SIG-M5 (cell line): ENCODE data around the gene FAM174B.

ENCODE experiments used
- DNase-seq: peaks from one replicate; lab custom pipeline; 2025; lab: John Stamatoyannopoulos, UW

The FAM174B gene

DNA sequence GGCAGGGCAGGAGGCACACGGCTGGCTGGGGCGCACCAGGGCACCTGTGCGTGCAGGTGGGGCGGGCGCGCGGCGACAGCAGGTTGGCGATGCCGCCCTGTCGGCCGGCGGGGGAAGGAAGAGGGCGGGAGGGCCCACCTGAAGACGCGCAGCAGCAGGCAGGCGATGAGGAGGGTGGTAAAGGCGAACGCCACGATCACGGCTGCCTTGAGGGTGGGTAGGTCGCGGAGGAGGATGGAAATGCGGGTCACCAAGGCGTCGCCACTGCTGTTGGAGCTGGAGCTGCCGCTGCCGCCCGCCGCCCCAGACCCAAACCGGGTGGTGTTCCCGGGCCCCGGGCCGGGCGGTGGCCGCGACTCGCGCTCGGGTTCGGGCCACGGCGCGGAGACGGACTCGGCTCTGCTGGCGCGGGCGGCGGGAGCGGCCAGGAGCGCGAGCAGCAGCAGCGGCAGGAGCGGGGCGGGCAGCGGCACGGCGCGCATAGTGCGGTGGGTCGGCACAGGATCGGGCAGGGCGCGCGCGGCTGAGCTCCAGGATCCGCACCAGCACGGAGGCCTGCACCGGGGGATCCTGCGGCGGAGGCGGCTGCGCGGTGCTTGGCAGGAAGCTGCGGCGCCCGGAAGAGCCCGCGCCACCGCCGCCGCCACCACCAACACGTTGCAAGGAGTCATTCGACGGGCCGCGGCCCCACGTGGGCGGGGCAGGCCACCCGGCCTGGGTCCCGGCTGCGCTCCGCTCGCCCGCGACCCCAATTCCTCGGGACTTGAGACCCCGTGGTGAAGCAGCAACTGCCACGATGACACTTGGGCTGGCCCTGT lies at the start of gene FAM174B:
FAM174B (minus strand) TSS at position 598 of the 818 bp plus-strand sequence.
- DNase-seq = no peak

GRCh38 chr15:92696096-92696495 lies 40.5 kb upstream of the FAM174B start:
- DNase-seq = no peak

- DNase-seq = no peak
These were observed 38.2 kb upstream of the FAM174B start for GRCh38 chr15:92693691-92694331.

- DNase-seq = no peak
These were observed 34.8 kb upstream of the FAM174B start for GRCh38 chr15:92690395-92690794.

GRCh38 chr15:92687746-92688145 lies 32.2 kb upstream of the FAM174B start:
- DNase-seq = no peak

DNA sequence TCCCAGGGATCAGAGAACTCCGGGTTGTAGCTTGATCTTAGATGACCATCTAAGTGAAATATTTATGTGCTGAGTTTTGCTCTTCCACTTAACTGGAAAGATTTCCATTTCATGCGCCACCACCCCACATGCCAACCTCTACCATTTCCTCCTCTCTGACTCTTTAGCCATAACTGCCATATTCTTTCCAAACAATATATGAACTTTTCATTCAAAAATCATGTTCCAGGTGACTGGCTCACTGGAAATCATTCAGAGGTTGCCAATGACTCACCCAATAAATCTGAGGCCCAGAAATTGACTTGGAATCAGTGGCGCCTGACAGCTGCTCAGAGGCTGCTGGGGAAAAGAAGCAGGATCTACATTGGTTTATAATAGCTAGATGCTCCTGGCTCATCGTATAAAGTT lies 31.6 kb upstream of the FAM174B start:
- DNase-seq = no peak

- no peak for DNase-seq
These were observed 27.9 kb upstream of the FAM174B start for GRCh38 chr15:92683511-92683834.

- DNase-seq = no peak
These were observed 27.4 kb upstream of the FAM174B start for GRCh38 chr15:92682741-92683510.

DNA sequence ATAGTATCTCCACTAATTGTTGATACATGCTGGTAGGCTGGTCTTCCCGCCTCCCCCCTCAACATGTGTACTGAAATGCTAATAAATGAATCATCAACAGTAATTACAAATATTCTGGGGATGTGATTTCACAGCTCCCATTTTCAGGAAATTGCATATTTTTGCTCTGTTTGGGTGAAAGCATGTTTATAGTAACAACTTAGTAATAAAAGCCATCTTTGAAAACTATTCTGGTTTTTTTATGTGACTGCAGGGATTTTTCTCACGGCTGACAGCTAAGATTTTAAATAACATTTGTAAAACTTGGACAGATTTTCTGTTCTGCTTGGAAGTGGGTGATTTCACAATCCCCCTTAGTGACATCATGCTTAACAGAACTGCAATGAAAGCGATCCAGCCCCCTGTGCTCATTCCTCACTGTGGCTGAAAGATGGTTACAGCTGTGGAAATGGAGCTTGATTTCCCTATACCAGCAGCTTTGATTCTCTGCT lies 25.6 kb upstream of the FAM174B start:
- DNase-seq = no peak

DNA sequence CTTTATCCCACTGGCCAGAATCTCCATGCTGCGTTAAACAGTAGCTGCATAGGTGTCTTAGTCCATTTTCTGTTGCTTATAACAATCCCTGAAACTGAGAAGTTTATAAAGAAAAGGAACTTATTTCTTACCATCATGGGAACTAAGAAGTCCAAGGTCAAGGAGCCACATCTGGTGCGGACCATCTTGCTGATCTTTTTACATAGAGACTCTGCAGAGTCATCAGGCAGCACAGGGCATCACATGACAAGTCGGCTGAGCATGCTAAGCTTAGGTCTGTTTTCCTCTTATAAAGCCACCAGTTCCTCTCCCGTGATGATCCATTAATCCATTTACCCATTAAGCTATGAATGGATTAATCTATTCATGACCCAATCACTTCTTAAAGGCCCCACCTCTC lies 22.4 kb upstream of the FAM174B start:
- DNase-seq = no peak

DNA sequence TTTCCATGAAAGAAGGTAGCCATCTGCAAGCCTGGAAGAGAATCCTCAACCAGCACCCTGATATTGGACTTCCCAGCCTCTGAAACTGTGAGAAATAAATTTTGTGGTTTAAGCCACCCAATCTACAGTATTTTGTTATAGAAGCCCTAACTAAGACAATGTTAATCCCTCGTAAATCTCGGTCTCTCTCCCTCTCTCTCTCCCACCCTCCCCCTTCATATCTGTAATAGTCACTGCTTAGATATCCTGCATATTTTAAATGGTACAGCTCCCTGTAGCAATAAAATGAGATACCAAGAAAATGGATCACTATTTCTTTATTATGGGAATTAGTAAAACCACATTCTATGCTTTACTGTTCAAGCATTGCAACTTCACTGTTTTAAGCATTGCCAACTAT lies 21.0 kb upstream of the FAM174B start:
- no peak for DNase-seq

GRCh38 chr15:92675485-92675884 lies 19.9 kb upstream of the FAM174B start:
- no peak for DNase-seq

GRCh38 chr15:92674347-92674746 lies 18.8 kb upstream of the FAM174B start:
- DNase-seq = no peak

DNA sequence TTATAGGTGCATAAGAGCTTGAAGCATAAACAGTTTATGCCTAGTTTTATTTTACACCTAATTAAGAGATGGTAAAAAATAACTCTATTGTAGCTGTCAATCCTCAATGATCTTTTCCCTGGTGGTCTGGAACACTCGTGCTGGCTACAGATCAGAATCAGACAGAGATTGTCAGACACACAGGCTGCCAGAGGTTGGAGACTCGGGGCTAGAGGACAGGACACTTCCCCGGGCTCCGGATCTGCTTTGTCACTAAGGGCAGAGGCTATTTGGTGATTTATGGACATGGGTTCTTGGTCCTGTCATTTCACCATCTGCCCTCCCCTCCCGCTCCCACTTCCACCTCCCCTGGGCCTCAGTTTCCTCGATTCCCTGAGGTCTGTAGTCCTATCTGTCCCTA lies 16.5 kb upstream of the FAM174B start:
- DNase-seq = no peak

GRCh38 chr15:92671406-92671805 lies 15.8 kb upstream of the FAM174B start:
- no peak for DNase-seq

DNA sequence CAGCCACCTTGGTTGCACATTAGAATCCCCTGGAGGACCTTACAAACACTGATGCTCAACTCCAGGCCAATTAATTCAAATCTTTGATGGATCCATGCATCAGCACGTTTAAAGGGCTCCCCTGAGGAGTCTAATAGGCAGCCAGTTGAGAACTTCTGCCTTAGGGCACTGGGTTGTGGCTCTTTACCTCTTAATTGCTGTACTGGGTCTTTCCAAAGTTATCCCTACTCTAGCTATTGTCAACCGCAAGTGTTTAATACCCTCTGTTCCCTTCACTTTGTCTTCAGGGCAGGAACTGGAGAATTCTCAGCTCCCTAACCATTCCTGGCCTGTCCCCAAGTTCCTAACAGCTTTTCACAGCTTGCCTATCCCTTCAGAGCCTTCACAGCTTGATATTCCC lies 15.0 kb upstream of the FAM174B start:
- no peak for DNase-seq

DNA sequence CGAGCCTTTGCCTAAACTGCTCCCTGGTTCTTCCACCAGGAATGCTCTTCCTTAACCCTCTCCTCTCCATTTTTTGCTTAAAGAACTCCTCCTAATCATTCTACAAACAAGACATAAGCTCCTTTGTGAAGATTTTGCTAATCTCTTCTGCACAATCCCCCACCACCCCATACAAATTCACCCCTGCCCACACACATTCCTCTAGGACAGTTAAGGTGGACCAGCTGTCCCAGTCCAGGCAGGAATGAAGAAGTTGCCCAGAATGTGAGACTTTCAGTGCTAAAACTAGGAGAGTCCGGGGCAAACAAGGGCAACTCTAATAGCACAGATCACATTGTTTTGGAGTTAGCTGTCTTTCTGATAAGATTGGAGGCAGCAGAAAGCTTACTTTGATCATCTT lies 13.9 kb upstream of the FAM174B start:
- no peak for DNase-seq

DNA sequence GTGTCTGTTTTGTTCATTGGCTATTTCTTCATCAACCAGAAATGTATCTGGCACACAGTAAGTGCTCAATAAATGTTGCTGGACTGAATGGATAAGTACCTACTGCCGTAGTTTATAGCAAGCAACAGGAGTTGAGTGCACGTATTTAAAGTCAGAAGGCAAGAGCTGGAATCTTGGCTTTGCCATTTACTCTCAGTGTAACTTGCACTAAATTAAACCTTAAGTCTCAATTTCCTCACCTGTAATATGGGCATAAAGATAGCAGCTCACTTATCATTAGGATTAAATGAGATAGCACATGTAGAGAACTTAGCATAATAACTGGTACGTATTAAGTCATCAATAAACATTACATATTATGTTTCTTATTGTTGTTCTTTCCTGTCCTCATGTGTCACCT lies 13.0 kb upstream of the FAM174B start:
- no peak for DNase-seq

DNA sequence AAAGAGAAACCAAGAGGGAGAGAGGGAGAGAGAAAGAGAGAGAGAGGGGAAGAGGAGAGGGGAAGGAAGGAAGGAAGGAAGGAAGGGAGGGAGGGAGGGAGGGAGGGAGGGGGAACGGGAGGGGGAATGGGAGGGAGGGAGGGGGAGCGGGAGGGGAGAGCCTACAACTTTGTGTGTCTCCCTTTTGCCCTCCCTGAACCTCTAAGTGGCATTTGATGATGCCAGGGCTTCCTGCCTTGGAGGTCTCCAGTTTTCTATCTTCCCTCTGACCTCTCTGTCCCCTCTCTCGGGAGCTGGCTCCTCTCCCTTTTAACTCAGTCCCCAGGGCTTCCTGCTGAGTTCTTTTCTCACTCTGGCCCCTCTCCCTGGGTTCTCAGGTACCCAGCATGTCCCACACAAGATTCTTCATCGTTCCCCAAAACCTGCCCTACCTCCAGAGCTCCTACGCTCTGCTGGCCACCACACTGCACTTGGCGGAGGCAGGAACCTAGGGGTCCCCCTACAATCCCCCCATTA lies 12.5 kb upstream of the FAM174B start:
- no peak for DNase-seq

- DNase-seq = no peak
These were observed 11.8 kb upstream of the FAM174B start for GRCh38 chr15:92667287-92667904.

DNA sequence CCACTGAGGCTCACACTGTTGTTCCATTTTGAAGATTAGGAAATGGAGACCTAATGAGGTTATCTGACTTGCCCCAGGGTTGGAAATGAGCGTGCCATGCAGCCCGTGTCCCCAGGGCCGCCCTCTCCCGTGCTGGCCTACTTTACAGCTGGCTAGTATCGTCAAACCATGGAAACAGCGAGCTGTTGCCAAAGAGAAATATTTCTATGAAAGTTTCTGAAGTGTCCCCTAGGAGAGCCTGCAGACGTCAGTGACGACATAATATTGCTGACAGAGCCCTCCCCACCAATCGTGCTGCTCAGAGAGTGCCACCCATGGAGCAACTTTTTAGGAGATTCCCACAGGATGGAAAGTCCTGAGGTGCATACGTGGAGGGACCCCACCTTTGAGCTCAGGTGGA lies 11.2 kb upstream of the FAM174B start:
- DNase-seq = no peak

- DNase-seq = no peak
These were observed 9.6 kb upstream of the FAM174B start for GRCh38 chr15:92665100-92665555.
